ENCODE data around the gene TRAM2.

The TRAM2 gene

DNA sequence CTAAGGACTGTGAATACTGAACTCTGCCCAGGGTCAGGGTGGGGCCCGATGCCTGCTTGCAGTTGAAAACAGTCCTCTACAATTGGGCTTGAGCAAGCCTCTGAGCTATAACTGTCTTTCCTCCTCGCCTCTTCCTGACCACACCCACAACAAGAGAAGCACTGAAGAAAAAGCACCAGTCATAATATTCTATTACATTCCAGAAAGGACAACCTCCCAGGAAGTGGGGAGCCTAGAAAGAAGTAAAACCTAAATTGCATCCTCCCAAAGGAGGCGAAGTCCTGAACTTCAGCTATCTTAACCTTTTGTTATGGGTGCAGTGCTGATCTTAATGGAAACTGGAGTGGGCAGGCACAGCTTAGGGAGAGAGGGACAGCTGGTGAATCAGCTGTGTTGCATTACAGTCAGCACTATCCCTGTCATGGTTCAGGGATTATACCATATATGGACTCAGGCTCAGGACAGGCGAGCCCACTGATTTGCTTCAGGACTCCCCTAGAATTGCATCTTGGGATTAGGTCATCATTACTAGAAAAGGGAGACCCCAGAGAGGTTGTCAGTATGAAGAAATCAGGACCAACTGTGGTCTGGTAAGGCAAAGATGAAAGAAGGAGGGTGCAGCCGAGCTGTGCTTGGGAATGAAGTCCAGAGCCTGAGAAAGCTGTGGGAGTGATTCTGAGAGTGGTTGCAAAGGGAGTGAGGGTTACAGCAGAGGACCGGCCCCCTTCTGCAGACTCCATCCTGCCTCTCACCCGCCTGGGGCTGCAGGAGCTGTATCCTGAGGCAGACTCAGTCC is 18.3 kb upstream of the TRAM2 start:
- peaks cover 2% of the 10 kb centered on the region; the same call in 1 of the 2 replicates for H3F3A ChIP-seq (ENCODE audit: control insufficient read depth, insufficient read depth)
- no peaks in the 10 kb centered on the region for H4K20me1 ChIP-seq (ENCODE audit: control insufficient read depth, insufficient read depth, low read depth, low read length)
- peak overlapping the region; percentile 31 for H3K4me3 ChIP-seq (ENCODE audit: low read length)
- H3K27ac ChIP-seq (ENCODE audit: low read depth, low read length), result no peak overlapping the region
- H3K27me3 ChIP-seq (ENCODE audit: control insufficient read depth, low read length), result no peaks in the 10 kb centered on the region
- H3K36me3 ChIP-seq (ENCODE audit: control insufficient read depth, low read length), result no peaks in the 10 kb centered on the region
- no peaks in the 10 kb centered on the region for H3K79me2 ChIP-seq (ENCODE audit: control insufficient read depth, low read length)
- H3K9me3 ChIP-seq (ENCODE audit: control insufficient read depth, insufficient read depth, low read length), result no peaks in the 10 kb centered on the region
- TF ChIP-seq, protein P1, sequence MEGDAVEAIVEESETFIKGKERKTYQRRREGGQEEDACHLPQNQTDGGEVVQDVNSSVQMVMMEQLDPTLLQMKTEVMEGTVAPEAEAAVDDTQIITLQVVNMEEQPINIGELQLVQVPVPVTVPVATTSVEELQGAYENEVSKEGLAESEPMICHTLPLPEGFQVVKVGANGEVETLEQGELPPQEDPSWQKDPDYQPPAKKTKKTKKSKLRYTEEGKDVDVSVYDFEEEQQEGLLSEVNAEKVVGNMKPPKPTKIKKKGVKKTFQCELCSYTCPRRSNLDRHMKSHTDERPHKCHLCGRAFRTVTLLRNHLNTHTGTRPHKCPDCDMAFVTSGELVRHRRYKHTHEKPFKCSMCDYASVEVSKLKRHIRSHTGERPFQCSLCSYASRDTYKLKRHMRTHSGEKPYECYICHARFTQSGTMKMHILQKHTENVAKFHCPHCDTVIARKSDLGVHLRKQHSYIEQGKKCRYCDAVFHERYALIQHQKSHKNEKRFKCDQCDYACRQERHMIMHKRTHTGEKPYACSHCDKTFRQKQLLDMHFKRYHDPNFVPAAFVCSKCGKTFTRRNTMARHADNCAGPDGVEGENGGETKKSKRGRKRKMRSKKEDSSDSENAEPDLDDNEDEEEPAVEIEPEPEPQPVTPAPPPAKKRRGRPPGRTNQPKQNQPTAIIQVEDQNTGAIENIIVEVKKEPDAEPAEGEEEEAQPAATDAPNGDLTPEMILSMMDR (IDR thresholded peaks at IDR 0.05; ENCODE audit: low read depth, low read length, poor library complexity, severe bottlenecking), result no peak
- TF ChIP-seq EZH2phosphoT487 (IDR thresholded peaks at IDR 0.05; ENCODE audit: borderline replicate concordance, low read length), result no peak
- H3K4me2 ChIP-seq (ENCODE audit: low read length), result peak overlapping the region; percentile 49
- no peaks in the 10 kb centered on the region for H3K9me2 ChIP-seq (replicated peaks; ENCODE audit: control insufficient read depth, low read length)
- peaks cover 39% of the 10 kb centered on the region for H3K4me1 ChIP-seq (ENCODE audit: control insufficient read depth, low read length)

DNA sequence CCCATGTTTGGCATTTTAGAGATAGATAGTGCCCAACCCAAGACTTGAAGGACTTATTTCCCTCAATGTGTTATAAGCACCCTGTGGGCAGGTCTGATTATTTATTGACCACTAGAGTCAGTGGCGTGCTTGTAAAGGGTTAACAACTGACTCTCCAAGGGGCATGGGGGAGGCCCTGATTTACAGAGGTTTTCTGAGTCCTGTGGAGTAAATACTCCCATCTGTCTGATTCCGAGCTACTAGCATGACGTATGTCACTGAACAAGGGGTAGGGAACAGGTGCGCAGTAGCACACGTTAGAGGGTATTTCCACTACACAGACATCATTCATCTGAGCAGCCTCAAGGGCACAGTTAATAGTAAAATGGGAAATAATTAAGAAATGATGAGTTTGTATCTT is 17.4 kb upstream of the TRAM2 start:
- H3K79me2 ChIP-seq (ENCODE audit: control insufficient read depth, low read length), result no peaks in the 10 kb centered on the region
- H3K4me2 ChIP-seq (ENCODE audit: low read length), result no peak overlapping the region
- H3K9me2 ChIP-seq (replicated peaks; ENCODE audit: control insufficient read depth, low read length), result no peaks in the 10 kb centered on the region
- peaks cover 39% of the 10 kb centered on the region for H3K4me1 ChIP-seq (ENCODE audit: control insufficient read depth, low read length)
- H3K27me3 ChIP-seq (ENCODE audit: control insufficient read depth, low read length), result no peaks in the 10 kb centered on the region
- no peak overlapping the region for H3K4me3 ChIP-seq (ENCODE audit: low read length)
- no peaks in the 10 kb centered on the region for H4K20me1 ChIP-seq (ENCODE audit: control insufficient read depth, insufficient read depth, low read depth, low read length)
- TF ChIP-seq EZH2phosphoT487 (IDR thresholded peaks at IDR 0.05; ENCODE audit: borderline replicate concordance, low read length), result no peak
- TF ChIP-seq, protein P1 (IDR thresholded peaks at IDR 0.05; ENCODE audit: low read depth, low read length, poor library complexity, severe bottlenecking), result no peak
- H3K27ac ChIP-seq (ENCODE audit: low read depth, low read length), result no peak overlapping the region
- H3K9me3 ChIP-seq (ENCODE audit: control insufficient read depth, insufficient read depth, low read length), result no peaks in the 10 kb centered on the region
- no peaks in the 10 kb centered on the region for H3K36me3 ChIP-seq (ENCODE audit: control insufficient read depth, low read length)
- H3F3A ChIP-seq (ENCODE audit: control insufficient read depth, insufficient read depth), result peaks cover 2% of the 10 kb centered on the region; the same call in 1 of the 2 replicates

GRCh38 chr6:52591832-52592231 is 15.0 kb upstream of the TRAM2 start:
- no peak for TF ChIP-seq EZH2phosphoT487 (IDR thresholded peaks at IDR 0.05; ENCODE audit: borderline replicate concordance, low read length)
- TF ChIP-seq, protein P1 (IDR thresholded peaks at IDR 0.05; ENCODE audit: low read depth, low read length, poor library complexity, severe bottlenecking), result no peak
- Histone ChIP-seq H3K4me3 (ENCODE audit: low read length) (no peak overlapping the region), H3K9me2 (replicated peaks; ENCODE audit: control insufficient read depth, low read length) (no peaks in the 10 kb centered on the region), H4K20me1 (ENCODE audit: control insufficient read depth, insufficient read depth, low read depth, low read length) (no peaks in the 10 kb centered on the region), H3K4me1 (ENCODE audit: control insufficient read depth, low read length) (peaks cover 27% of the 10 kb centered on the region), H3K36me3 (ENCODE audit: control insufficient read depth, low read length) (no peaks in the 10 kb centered on the region), H3K27ac (ENCODE audit: low read depth, low read length) (no peak overlapping the region), H3K27me3 (ENCODE audit: control insufficient read depth, low read length) (no peaks in the 10 kb centered on the region), H3F3A (ENCODE audit: control insufficient read depth, insufficient read depth) (peaks cover 2% of the 10 kb centered on the region; the same call in 1 of the 2 replicates), H3K9me3 (ENCODE audit: control insufficient read depth, insufficient read depth, low read length) (no peaks in the 10 kb centered on the region), H3K79me2 (ENCODE audit: control insufficient read depth, low read length) (no peaks in the 10 kb centered on the region), H3K4me2 (ENCODE audit: low read length) (no peak overlapping the region)
